Daoy (cell line): ENCODE measurements around the gene TACR3. TPM values are rescaled to one million over a fixed set of nuclear protein-coding genes. Genes with fewer than 3 reads are reported as not detected.
"Not testable (repeated sequence)": the region's sequence is repeated elsewhere in the genome, so short reads cannot be mapped to it uniquely, and the experiment has no call there.

Experiments used
- DNase-seq: peaks from one replicate; pipeline ENCODE4 v3.0.0-alpha.2; 2015; ENCODE audit warnings: low read depth
- total RNA-seq: library from RNA; depleted of rRNA; stranded (reverse); fragments of >200 nt; shearing (Covaris generic); gene quantifications from 2 replicates; pipeline ENCODE4 v1.2.3, GENCODE V29; 2014; rRNA removed

Gene TACR3, protein sequence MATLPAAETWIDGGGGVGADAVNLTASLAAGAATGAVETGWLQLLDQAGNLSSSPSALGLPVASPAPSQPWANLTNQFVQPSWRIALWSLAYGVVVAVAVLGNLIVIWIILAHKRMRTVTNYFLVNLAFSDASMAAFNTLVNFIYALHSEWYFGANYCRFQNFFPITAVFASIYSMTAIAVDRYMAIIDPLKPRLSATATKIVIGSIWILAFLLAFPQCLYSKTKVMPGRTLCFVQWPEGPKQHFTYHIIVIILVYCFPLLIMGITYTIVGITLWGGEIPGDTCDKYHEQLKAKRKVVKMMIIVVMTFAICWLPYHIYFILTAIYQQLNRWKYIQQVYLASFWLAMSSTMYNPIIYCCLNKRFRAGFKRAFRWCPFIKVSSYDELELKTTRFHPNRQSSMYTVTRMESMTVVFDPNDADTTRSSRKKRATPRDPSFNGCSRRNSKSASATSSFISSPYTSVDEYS
- not detected in 2 replicates for total RNA-seq

DNA sequence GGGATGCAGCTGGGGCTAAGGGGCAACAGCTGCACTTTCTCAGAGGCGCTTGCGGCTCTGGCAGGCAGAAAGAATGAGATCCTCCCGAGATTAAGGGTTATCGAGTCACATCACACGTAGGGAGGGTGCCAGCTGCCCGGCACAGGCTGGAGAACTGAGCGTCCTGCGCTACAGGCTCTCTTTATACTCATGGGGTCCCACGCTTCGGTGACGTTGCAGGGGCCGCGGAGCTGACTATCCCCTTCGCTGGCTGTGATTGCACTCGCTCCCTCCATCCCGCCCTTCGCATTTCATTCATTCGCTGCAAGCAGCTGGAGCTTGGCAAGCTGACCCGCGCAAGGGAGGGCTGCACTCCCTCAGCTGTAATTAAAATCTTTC is at the start of gene TACR3:
Gene TACR3, minus strand, starts transcription at position 156 of the 378 bp plus-strand sequence. CDS start 310 bp downstream, outside the sequence.
- no peak for DNase-seq

DNA sequence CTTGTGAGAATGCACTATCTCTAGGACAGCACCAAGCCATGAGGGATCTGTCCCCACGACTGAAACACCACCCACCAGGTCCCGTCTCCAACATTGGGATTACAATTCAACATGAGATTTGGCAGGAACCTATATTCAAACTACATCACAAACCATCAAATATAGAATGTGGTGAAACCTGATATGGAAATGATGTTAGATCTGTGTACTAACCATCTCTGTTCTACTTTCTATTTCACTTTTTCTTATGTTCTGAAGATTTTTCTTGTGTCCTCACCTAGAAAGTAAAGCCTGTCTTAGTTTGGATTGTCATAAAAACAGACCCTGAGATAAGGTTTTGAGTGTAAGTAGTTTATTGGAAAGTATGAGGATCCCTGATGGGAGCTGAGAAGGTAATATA is 37.8 kb upstream of the TACR3 start:
- no peak for DNase-seq

DNA sequence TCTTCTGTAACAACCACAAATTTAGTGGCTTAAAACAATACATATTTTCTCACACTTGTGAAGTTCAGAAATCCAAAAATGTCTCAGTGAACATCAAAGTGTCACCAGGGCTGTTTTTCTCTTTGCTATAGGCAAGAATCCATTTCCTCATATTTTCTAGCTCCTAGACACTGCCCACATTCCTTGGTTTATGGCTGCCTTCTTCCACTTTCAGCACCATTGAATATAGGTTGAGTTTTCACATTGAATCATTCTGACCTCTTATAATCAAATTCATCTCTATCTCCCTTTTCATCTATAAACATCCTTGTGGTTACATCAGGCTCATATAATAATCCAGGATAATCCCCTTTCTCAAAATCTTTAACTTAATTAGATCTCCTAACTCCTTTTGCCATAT is 37.0 kb upstream of the TACR3 start:
- no peak for DNase-seq

DNA sequence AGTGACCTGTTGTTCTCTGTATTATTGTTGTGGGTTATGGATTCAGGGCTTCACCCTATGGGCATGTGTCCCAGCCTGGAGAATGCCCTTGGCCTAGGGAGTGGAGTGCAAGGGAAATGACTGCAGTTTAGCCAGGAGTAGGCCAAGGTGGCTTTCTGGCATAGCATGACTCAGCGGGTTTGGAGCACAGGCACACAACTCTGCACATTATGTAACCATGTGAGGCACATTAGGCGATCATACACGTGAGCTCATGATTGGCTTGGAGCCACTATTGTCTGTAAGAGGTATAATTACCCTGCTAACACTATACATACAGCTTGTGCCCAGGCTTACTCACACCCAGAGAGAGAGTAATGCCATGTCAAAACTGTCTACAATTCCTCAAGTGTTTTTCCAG is 35.1 kb upstream of the TACR3 start:
- no peak for DNase-seq

DNA sequence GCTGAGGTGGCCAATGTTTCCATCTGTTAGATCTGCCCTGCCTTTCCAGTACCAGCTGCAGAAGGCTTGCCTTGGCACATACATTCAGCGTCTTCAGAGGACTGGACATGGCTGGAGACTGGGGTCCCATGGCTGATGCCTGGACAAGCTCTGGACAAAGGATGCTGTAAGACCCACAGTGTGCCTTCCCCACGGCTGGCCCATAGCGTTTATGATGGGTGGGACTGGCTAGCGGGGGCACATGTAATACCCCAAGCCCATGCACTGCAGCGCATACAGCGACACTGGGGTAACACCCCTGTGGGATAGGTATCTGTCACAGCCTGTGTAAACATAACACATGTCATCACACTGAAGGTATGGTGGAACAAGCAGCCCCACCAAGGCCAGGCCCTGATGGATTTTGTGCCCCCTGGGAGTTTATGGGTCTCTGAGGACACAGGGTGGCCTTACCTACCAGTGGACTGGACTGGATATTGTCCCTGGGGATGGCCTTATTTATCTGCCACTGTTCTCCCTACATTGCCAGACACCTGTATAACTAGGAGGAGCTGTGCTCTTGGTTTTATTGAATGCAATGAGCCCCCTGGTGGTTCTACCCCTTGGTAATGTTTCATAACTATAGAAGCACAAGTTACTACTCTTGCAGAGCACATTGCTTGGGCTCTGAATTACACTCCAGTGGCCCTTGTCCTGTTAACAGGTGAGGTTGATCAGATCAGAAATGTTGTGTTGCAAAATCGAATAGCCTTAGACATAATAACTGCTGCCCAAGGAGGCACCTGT is 34.3 kb upstream of the TACR3 start:
- no peak for DNase-seq

DNA sequence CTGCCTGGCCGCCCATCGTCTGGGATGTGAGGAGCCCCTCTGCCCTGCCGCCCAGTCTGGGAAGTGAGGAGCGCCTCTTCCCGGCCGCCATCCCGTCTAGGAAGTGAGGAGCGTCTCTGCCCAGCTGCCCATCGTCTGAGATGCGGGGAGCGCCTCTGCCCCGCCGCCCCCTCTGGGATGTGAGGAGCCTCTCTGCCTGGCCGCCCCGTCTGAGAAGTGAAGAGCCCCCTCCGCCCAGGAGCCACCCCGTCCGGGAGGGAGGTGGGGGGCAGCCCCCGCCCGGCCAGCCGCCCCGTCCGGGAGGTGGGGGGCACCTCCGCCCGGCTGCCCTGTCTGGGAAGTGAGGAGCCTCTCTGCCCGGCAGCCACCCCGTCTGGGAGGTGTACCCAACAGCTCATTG is 3.4 kb upstream of the TACR3 start:
- DNase-seq = not testable (repeated sequence)

DNA sequence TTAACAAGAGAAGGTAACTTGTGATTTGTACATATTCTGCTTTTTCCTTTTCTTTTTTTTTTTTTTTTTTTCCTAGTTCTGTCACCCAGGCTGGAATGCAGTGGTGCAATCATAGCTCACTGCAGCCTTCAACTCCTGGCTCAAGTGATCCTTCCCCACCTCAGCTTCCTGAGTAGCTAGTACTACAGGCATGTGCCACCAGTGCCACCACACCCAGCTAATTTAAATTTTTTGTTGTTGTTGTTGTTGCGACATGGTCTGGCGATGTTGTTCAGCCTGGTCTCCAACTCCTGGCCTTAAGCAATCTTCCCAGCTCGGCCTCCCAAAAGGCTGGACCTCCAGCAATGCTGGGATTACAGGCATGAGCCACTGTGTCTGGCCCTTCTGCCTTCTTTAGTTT is 1.5 kb upstream of the TACR3 start:
- no peak for DNase-seq

DNA sequence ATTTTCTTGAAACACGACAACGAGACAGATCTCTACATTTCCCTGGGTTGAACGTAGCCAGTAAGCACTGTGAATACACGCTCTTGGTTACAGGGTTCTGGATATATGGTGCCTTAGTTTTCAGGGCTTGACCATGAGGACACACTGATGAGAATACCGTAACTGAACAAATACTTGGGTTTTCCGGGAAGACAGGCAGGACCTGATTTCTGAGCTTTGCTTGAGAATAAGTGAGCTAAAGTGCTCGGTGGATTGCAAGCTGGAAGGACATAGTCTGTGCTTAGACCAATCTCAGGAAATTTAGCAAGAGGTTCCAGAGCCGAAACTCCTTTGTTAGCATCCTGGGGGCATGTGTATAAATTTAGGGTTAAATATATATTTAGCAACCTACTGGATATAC is 876 bp upstream of the TACR3 start:
- DNase-seq = no peak

DNA sequence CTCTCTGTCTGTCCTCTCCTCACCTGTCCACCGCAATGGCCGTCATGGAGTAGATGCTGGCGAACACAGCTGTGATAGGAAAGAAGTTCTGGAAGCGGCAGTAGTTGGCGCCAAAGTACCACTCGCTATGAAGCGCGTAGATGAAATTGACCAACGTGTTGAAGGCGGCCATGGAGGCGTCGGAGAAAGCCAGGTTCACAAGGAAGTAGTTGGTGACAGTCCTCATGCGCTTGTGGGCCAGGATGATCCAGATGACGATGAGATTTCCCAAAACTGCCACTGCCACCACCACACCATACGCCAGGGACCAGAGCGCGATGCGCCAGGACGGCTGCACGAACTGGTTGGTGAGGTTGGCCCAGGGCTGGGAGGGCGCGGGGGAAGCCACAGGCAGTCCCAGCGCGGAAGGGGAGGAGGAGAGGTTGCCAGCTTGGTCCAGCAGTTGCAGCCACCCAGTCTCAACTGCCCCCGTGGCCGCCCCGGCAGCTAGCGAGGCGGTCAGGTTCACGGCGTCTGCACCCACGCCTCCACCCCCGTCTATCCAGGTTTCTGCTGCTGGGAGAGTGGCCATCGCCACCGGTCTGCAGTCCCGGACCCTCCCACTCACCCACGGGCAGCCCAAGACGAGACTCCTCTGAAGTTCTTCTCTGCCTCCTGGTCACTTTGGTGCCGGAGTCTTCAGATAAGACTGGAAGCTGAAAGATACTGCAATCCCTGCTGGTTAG is 518 bp downstream of the TACR3 start:
- no peak for DNase-seq

DNA sequence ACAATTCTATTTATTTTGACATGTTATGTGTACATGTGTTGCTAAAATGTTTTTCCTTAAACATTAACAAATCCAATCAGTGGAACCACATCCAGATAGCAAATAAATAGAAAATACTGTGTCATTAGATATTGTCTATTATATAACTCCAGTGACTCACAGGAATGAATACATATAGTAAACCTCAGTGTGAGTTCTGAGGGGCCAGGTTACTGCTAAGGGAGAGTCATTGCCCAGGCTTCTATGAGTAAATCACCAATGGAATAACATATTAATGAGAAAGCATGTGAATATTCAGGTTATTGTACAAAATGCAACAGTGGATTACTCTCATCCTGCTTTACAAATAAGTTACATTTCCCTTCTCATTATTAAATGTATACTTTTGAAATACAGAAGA is 27.2 kb downstream of the TACR3 start:
- no peak for DNase-seq

DNA sequence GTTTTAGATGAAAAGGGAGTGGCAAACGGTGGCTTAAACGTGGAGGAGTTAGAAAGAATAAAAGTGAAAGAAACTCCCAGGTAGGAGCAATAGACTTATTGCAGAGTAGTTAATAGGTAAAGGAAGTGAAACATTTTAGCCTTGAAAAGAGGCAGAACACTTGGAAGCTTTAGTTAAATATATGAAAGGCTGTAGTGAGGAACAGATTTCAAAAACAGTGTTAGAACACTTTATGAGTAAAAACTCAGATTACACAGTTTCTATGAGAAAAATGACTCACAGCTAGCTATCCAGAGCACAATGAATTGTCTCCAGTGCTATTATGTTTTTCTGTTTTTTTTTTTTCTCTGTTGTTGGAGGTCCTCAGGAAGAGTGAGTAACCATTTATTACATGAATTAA is 45.8 kb downstream of the TACR3 start:
- DNase-seq = no peak

DNA sequence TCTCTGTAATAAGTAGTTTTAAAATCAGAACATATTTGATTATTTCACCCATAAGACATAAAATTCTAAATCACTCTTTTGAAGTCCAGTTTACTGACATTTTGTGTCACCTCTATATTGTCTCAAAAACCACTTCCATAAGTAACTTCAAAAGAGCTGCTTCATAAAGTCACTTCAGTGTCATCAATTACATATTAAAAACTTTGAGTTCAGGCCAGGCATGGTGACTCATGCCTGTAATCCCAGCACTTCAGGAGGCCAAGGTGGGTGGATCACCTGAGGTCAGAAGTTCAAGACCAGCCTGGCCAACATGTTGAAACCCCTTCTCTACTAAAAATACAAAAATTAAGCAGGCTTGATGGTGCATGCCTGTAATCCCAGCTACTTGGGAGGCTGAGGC is 53.0 kb downstream of the TACR3 start:
- not testable (repeated sequence) for DNase-seq

DNA sequence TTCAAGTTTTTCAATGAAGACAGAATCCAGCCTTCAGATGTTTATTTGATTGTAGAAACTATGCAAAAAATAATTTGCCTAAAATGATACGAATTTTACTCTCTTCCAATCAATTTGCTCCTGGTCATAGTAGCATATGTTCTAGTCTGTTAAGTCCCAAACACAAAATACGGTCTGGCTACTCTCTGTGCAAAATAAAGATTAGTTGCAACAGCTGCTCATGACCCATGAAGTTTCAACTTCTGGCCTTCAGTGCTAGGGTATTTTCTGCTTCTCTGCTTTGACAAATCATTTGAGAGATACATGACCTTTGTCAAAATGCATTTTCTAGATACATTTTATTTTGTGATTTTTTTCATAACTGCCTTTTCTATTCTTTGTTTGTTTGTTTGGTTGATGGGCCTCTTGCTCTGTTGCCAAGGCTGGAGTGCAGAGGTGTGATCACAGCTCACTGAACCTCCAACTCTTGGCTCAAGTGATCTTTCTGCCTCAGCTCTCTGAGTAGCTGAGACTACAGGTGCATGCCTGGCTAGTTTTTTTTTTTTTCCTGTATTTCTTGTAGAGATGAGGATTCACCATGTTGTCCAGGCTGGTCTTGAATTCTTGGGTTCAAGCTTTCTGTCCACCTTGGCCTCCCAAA is 55.2 kb downstream of the TACR3 start:
- no peak for DNase-seq

DNA sequence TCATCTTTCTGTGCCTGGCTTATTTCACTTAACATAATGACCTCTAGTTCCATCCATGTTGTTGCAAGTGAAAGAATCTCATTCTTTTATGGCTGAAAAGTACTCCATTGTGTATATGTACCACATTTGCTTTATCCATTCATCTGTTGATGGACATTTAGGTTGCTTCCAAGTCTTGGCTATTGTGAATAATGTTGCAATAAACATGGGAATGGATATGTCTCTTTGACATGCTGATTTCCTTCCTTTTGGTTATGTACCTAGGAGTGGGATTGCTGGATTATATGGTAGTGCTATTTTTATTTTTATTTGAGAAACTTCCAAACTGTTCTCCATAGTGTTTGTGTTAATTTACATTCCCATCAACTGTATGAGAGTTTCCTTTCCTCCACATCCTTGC is 71.2 kb downstream of the TACR3 start:
- DNase-seq = no peak

DNA sequence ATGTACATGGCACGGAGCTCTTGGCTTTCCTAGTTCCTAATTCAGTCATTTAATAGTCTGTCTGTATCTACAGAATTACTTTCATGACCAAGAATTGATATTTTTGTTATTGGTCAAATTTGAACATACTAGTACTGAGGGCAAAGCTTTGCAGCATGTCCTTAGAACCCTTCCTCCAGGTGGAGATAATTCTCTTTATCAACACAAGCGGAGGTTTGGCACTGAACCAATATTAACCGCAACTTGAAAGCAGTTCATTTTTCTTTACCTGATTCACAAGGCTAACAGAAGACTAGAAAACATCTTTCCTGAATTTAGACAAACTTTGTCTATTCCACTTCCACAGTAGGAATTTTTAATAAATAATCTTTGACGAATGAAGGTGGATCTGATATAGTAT is 73.8 kb downstream of the TACR3 start:
- no peak for DNase-seq

DNA sequence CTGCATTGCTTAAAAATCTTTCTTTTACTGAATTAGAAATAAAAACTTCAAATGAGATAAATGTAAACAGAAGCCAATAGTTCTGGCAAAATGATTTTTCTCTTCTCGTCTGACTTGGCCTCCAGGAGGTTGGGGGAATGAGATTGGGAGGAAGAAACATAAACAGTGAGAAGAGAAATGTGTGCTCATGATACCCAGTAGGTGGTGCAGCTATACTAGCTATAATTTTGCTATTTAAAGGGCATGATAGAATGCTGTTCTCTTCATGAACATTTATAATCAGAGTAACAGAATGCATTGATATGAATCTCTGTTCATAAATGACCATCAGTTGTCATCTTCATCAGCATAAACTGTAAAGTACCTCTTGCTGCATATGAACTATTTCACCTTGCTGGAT is 85.5 kb downstream of the TACR3 start:
- no peak for DNase-seq

DNA sequence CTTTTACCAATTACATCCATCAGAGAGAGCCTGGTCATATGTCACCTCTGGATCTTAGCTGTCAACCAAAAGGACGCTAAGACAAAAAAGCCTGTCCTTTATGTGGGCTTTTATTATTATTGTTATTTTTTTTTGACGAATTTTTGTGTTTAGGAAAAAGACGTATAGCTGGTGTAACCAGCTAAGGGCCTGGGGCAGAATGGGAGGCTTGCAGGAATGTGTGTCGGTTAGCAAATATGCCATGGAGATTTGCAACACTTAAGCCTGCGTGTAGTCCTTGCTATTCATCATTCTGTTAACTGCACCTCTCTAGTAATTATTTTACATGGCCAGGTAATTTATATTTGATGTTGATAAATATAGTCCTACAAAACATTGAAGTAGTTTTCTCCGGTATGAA is 93.5 kb downstream of the TACR3 start:
- DNase-seq = no peak

DNA sequence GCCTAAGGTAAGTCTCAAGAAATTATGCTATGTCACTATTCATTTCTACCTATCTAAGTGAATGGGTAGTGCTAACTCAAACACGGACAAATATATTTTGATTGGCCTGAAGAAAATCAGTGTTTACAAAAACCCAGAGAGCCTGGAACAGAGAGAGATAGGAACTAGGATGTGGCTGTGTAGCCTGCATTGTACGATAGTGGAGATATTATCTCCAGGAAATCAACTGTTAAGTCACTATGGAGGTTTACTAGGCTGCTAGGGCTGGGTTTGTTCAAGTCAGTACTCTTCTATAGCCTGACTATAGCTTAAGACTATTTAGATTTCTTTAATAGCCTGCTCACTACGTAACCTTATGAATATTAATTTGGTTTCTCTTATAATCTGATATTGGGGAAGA is 127.9 kb downstream of the TACR3 start:
- no peak for DNase-seq

DNA sequence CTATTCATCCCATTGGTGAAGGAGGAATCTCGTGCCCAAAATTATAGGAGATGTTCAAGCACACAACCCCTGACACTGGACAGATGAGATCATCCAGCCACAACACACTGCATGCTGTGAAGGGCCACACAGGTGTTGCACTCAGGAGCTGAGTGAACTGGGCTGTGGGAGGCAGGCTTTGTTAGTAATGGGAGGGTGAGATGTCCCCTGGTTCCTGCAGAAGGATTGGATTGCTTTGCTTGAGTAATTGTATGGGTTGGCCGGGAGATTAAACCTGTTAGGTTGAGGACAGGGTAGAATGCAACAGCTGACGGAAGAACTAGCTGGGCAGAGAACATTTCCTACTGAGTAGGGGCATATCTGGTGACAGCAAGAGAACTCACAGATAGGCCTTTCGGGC is 152.2 kb downstream of the TACR3 start:
- DNase-seq = no peak

DNA sequence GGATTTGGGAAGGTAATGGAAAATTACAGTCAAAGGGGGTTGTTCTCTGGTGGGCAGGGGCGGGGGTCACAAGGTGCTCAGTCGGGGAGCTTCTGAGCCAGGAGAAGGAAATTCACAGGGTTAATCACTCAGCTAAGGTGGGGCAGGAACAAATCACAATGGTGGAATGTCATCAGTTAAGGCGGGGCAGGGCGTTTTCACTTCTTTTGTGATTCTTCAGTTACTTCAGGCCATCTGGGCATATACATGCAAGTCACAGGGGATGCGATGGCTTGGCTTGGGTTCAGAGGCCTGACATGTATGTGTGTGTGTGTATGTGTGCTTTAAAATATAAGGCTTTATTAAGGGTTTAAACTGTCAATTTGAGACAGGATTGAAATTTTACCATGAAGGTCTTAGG is 160.6 kb downstream of the TACR3 start:
- DNase-seq = not testable (repeated sequence)
